ENCODE measurements around the gene DIAPH2.

DIAPH2 gene

GRCh38 chrX:97065973-97066372, 381.3 kb downstream of the DIAPH2 start:
- DNase-seq, result no peak

DNA sequence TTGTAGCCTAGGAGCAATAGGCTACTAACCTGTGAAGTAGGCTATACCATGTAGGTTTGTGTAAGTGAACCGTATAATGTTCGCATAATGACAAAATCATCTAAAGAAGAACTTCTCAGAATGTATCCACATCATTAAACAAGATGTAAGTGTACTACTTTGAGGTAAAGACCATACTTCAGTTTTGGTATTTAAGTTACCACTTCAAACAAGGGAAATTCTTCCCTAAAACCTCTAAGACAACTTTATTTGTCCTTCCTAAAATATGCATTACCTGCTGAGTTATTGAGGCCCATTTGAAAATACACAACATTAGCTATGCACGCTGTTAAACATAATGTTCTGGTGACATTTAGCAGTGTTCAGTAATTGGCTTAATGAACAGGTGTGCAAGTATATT, 381.7 kb downstream of the DIAPH2 start:
- DNase-seq, result no peak

- no peak for DNase-seq
Measured at GRCh38 chrX:97070346-97070745, 385.7 kb downstream of the DIAPH2 start.

DNA sequence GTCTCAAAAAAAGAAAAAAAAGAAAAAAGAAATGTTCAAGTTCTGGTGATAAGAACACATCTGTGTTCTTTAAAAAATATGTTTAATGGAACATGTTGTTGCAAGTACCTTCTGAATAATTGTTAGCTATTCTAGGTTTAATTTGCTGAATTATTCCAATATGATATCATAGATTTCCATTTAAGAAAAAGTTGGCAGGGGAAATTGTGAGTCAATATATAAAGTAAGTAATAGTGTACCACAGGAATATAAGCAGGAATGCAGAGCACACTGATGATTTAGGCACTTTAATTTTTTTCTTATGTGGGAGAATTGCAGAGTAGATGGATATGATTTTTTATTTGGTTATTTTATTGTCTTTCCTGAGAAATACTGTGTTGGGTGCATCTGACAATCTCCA, 389.8 kb downstream of the DIAPH2 start:
- no peak for DNase-seq

- DNase-seq, result no peak
Measured at GRCh38 chrX:97089116-97089515, 404.5 kb downstream of the DIAPH2 start.

GRCh38 chrX:97096385-97096784, 411.7 kb downstream of the DIAPH2 start:
- no peak for DNase-seq

- no peak for DNase-seq
Measured at GRCh38 chrX:97102938-97103337, 418.3 kb downstream of the DIAPH2 start.

GRCh38 chrX:97109730-97110129, 425.1 kb downstream of the DIAPH2 start:
- no peak for DNase-seq

DNA sequence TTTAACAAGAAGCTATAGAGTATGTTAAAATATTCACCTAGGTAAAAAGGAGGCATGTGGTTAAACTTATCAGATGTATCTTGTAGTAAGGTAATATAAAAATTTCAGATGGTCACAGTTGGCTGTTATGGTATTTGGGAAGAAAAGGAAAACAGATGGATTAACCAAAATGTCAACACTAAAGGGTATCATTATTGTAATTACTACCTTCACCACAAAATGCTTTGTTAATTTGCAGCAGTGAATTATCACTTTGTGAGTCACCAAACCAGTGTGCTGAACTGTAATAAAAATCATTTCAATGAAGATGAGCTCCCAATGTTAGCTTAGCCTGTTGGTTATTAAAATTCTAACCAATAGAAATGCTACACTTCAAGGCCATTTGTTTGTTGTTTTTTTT, 432.9 kb downstream of the DIAPH2 start:
- DNase-seq, result no peak

GRCh38 chrX:97119474-97120109, 434.9 kb downstream of the DIAPH2 start:
- no peak for DNase-seq

GRCh38 chrX:97123001-97123400, 438.4 kb downstream of the DIAPH2 start:
- no peak for DNase-seq

DNA sequence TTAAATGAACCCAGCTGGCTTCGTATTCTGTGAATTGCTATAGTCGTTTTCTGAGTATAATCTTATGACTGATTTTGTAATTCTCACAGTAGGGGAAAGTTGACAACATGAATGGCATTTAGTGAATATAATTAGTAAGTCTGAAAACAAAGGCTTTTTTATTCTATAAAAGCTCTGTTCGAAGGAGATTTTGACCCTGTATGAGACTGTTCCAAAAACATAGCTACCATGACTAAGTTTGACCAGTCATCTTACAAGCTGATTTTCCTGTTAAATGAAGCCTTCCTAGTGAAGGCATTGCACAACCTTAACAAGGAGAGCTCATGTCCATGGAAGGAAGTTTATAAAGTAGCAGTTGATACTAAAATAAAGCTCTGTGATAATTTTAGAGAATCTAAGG, 441.4 kb downstream of the DIAPH2 start:
- DNase-seq, result no peak

- no peak for DNase-seq
Measured at GRCh38 chrX:97132664-97133415, 448.2 kb downstream of the DIAPH2 start.

GRCh38 chrX:97145934-97146333, 461.3 kb downstream of the DIAPH2 start:
- no peak for DNase-seq

DNA sequence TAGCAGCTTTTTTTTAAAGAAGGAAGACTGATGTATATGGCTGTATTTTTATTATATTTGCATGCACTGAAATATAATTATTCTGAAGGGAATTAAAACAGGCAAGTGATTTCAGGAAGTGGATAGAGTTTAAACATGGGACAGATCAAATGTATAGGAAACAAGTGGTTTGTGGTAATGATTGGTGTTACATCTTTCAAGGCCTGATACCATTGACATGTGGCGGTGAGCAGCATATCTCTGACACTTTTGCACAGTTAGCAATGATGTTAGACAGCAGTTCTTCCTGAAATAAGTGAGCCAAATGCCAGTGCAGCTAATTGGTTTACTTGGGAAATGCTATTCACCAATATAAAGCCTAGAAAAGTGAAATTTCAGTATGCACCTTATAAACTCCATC, 471.2 kb downstream of the DIAPH2 start:
- DNase-seq, result no peak

GRCh38 chrX:97158269-97158668, 473.6 kb downstream of the DIAPH2 start:
- DNase-seq, result no peak

- DNase-seq, result no peak
Measured at GRCh38 chrX:97159916-97160800, 475.5 kb downstream of the DIAPH2 start.

DNA sequence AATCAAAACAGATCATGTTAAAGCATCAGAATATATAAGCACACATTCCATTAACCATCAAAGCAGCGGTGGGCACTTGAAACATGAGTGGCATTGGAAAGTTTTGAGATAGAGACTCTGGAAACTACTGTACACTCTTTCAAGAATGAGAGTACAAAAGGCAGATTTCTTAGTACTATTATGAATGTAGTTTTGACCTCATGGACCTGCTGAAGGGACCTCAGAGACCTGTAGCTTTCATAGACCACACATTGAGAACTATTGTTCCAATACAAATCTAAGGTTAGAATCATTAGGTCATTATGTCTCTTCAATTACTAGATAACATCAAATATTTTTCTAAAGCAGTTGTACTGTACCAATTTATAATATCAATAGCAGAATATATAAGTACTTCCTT, 482.7 kb downstream of the DIAPH2 start:
- no peak for DNase-seq

GRCh38 chrX:97168646-97169045, 484.0 kb downstream of the DIAPH2 start:
- no peak for DNase-seq

DNA sequence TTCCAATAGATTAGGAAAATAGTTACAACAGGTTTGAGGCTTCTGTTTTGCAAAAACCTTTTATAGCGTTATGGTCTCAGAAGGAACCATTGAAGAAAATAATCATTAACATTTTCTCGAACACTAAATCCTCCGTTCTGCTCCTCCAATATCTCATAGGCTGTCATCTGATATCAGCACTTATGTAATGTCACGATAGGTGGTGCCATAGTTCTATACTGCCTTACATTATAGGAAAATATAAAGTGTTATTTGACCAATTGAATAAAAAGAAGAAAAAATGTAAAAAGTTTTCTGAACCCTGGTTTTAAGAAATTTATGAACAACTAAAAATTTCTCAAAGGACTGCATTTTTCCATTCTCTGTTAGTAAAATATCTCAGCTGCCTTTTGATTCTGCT, 490.5 kb downstream of the DIAPH2 start:
- DNase-seq, result no peak

DNA sequence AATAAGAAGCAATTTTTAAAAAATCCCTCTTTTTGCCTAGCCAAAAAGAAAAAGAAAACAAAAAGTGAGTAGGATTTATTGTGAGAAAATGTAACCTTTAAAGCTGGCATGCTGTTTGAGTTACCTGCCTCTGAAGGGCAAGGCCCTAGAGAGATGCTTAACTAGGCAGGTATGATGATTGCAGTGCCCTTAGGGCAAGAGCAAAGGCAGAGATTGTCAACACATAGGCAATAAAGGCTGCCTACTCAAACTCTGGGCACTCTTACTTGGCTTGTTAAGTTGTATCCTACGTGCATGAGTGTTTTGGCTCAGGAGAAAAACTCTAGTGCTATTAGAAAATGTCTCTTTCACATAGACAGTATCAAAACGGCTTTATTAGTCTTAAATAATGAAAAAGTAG, 505.0 kb downstream of the DIAPH2 start:
- DNase-seq, result no peak

DNA sequence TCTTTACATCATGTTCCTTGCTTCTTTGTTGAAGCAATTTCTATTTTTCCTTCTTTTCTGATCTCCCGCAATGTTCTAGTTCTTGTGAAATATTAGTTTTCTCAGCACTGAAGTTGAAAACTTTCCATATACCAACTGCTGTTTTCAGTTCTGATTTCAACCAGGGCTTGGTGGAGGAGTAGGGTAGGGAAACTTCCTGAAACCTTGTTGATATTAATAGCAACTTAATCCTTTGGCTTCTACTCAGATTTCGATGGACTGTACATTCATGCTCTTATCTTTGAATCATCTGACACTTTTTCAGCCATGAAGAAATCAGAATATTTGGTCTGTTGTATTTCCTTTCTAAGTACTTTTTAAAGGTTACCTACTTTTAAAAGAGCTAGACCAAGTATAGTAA, 514.9 kb downstream of the DIAPH2 start:
- no peak for DNase-seq

DNA sequence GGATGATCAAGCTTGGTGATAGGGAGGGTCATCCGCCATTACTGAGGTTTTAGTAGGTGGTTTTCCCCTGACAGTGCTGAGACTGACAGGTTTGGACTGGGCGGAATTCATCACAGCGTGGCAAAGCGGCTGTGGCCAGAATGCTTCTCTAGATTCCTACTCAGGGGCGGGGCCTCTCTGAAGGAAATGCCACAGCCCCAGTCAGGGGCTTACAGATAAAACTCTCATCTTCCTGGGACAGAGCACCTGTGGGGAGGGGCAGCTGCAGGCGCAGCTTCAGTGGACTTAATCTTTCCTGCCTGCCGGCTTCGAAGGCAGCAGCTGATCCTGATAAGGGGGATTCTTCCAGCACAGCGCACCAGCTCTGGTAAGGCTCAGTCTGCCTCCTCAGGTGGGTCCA, 515.8 kb downstream of the DIAPH2 start:
- DNase-seq, result no peak

- DNase-seq, result no peak
Measured at GRCh38 chrX:97210501-97210900, 525.9 kb downstream of the DIAPH2 start.
